ENCODE results near the gene NT5DC4. TPM values are rescaled to one million over a fixed set of nuclear protein-coding genes. Genes with fewer than 3 reads are reported as not detected.

The NT5DC4 gene
- total RNA-seq, 1 experiment from 2014 or later, result 0.22 TPM

- Histone ChIP-seq H3K79me2 (ENCODE audit: insufficient read depth, low read length) (no peaks in the 10 kb centered on the region), H3K9me3 (ENCODE audit: control insufficient read depth in 1 of 2, insufficient read depth in 1 of 2, low read depth in 1 of 2, low read length in 2 of 2) (no peaks in the 10 kb centered on the region), H3K27me3 (ENCODE audit: insufficient read depth, low read length) (no peaks in the 10 kb centered on the region), H3K27ac (ENCODE audit: low read depth, low read length) (no peak overlapping the region), H3K4me1 (ENCODE audit: control insufficient read depth in 1 of 2, insufficient read depth in 2 of 2, low read length in 2 of 2) (peaks cover 0 to 10% of the 10 kb centered on the region in 2 experiments; a peak in 2 of 4 replicates), H3K9me2 (ENCODE audit: insufficient read depth) (no peaks in the 10 kb centered on the region), H3K4me3 (replicated peaks in 1 of 2; ENCODE audit: low read depth in 1 of 2, low read length in 2 of 2) (no peak overlapping the region), H3K36me3 (ENCODE audit: control insufficient read depth in 1 of 2, insufficient read depth in 2 of 2, low read length in 2 of 2) (no peaks in the 10 kb centered on the region), H2AFZ (ENCODE audit: low read depth, low read length, poor library complexity, severe bottlenecking) (no peak overlapping the region), H3K4me2 (ENCODE audit: low read length) (no peak overlapping the region), H3K9ac (ENCODE audit: low read length) (no peak overlapping the region), H4K20me1 (ENCODE audit: insufficient read depth) (no peaks in the 10 kb centered on the region)
- ChIA-PET CTCF (interaction anchor here (1.3 kb wide), 1 partner anchor 154 kb away, joined by 3 read pairs; no protein-coding TSS in a partner anchor), RAD21 (ENCODE audit: low non-redundant PET in 1 of 2, low total read pairs in 2 of 2, uncharacterized antibody in 2 of 2, unreplicated experiment in 2 of 2) (no interaction called here), POLR2A (no interaction called here)
- BruUV-seq (replicated peaks), result no TSS peak
- ATAC-seq, result no peak
- TF ChIP-seq CEBPB (IDR thresholded peaks at IDR 0.05; ENCODE audit: low read depth) (no peak), ZFX (IDR thresholded peaks at IDR 0.05) (no peak), TCF7L2 (IDR thresholded peaks at IDR 0.05; ENCODE audit: borderline replicate concordance, extremely low read depth, insufficient read depth, insufficient read length) (no peak), REST (IDR thresholded peaks at IDR 0.05; ENCODE audit: low read depth) (no peak), ELF1 (IDR thresholded peaks at IDR 0.05; ENCODE audit: borderline replicate concordance, low read depth) (no peak), SIN3A (IDR thresholded peaks at IDR 0.05; ENCODE audit: low read depth) (no peak), FOSL1 (IDR thresholded peaks at IDR 0.05; ENCODE audit: low read depth) (no peak), POLR2A (IDR thresholded peaks at IDR 0.05; ENCODE audit: borderline replicate concordance, extremely low read depth, insufficient read depth, insufficient read length) (no peak), MAX (IDR thresholded peaks at IDR 0.05) (no peak), EGR1 (IDR thresholded peaks at IDR 0.05; ENCODE audit: low read depth) (no peak), SRF (IDR thresholded peaks at IDR 0.05; ENCODE audit: low read depth) (no peak), ZNF274 (IDR thresholded peaks at IDR 0.05; ENCODE audit: low read depth, low read length) (no peak), YY1 (IDR thresholded peaks at IDR 0.05; ENCODE audit: extremely low read depth, insufficient replicate concordance, low read depth, low read length) (no peak), EZH2phosphoT487 (IDR thresholded peaks at IDR 0.05; ENCODE audit: borderline replicate concordance) (no peak), CBX3 (IDR thresholded peaks at IDR 0.05; ENCODE audit: low read depth) (no peak)
- TF ChIP-seq, protein P1, sequence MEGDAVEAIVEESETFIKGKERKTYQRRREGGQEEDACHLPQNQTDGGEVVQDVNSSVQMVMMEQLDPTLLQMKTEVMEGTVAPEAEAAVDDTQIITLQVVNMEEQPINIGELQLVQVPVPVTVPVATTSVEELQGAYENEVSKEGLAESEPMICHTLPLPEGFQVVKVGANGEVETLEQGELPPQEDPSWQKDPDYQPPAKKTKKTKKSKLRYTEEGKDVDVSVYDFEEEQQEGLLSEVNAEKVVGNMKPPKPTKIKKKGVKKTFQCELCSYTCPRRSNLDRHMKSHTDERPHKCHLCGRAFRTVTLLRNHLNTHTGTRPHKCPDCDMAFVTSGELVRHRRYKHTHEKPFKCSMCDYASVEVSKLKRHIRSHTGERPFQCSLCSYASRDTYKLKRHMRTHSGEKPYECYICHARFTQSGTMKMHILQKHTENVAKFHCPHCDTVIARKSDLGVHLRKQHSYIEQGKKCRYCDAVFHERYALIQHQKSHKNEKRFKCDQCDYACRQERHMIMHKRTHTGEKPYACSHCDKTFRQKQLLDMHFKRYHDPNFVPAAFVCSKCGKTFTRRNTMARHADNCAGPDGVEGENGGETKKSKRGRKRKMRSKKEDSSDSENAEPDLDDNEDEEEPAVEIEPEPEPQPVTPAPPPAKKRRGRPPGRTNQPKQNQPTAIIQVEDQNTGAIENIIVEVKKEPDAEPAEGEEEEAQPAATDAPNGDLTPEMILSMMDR (IDR thresholded peaks at IDR 0.05 in 2 of 3, conservative IDR thresholded peaks at IDR 0.05 in 1 of 3; ENCODE audit: borderline replicate concordance in 1 of 3, insufficient read depth in 1 of 3, low read depth in 2 of 3, low read length in 2 of 3), result no peak
- TF ChIP-seq, protein P2, sequence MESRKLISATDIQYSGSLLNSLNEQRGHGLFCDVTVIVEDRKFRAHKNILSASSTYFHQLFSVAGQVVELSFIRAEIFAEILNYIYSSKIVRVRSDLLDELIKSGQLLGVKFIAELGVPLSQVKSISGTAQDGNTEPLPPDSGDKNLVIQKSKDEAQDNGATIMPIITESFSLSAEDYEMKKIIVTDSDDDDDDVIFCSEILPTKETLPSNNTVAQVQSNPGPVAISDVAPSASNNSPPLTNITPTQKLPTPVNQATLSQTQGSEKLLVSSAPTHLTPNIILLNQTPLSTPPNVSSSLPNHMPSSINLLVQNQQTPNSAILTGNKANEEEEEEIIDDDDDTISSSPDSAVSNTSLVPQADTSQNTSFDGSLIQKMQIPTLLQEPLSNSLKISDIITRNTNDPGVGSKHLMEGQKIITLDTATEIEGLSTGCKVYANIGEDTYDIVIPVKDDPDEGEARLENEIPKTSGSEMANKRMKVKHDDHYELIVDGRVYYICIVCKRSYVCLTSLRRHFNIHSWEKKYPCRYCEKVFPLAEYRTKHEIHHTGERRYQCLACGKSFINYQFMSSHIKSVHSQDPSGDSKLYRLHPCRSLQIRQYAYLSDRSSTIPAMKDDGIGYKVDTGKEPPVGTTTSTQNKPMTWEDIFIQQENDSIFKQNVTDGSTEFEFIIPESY (IDR thresholded peaks at IDR 0.05; ENCODE audit: extremely low read depth, insufficient replicate concordance, low read length), result no peak
- no peak for DNase-seq (ENCODE audit: low read depth, low spot score)
- intact Hi-C loops (cut with micrococcal nuclease), result no loop called here
Measured at GRCh38 chr2:112787729-112788393, 67.0 kb downstream of the NT5DC4 start.
